GM19395 (cell line): ENCODE measurements around the gene FAM107A.
A peak's percentile ranks its signal among the peaks of the same experiment; 100 is the strongest.
"Not testable (repeated sequence)": the region's sequence is repeated elsewhere in the genome, so short reads cannot be mapped to it uniquely, and the experiment has no call there.

Source experiments
- ATAC-seq: cut with Tn5 transposase; IDR thresholded peaks from one replicate; pipeline ENCODE4 v1.9.1; 2021; ENCODE audit warnings: mild to moderate bottlenecking, moderate library complexity; ENCODE audit not compliant: unreplicated experiment

Gene FAM107A

DNA sequence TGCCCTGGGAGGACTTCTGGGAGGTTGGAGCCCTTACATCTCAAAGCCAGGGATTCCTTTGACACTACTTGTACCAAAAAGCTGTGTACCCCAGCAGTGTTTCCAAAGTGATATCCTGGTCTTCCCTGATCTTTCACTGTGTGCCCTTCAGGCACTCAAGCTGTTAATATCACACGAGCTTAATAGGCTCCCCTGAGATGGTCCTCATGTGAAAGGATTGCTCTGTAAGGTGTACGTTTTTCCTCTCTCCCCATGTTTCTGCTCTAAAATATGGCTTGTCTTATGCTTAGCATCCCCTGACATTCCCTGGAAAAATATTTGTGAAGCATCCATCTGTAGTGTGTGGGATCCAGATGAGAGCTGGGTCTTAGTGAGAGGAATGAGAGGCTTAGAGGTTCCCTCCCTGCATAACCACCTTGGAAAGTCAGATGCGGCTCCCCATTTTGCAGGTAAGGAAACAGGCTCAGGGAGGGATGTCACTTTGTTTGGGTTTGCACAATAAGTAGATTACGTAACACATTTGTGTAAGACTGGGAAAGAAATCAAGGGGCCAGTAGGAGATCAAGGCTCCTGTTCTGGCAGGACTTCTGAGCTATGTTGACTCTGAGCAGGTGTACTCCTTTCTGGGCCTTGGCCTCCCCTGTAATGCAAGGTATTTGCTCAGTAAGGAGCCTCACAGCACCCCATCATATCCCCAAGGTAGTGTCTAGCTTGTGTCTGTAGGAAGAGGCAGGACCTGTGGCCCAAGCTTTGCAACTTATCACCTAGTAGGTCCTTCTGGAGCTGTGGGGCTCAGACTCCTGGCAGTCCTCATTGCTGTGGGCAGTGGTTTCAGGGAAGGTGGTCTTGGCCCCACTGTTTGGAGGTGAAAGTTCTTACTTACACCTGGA, 39.5 kb downstream of the FAM107A start:
- ATAC-seq = no peak

DNA sequence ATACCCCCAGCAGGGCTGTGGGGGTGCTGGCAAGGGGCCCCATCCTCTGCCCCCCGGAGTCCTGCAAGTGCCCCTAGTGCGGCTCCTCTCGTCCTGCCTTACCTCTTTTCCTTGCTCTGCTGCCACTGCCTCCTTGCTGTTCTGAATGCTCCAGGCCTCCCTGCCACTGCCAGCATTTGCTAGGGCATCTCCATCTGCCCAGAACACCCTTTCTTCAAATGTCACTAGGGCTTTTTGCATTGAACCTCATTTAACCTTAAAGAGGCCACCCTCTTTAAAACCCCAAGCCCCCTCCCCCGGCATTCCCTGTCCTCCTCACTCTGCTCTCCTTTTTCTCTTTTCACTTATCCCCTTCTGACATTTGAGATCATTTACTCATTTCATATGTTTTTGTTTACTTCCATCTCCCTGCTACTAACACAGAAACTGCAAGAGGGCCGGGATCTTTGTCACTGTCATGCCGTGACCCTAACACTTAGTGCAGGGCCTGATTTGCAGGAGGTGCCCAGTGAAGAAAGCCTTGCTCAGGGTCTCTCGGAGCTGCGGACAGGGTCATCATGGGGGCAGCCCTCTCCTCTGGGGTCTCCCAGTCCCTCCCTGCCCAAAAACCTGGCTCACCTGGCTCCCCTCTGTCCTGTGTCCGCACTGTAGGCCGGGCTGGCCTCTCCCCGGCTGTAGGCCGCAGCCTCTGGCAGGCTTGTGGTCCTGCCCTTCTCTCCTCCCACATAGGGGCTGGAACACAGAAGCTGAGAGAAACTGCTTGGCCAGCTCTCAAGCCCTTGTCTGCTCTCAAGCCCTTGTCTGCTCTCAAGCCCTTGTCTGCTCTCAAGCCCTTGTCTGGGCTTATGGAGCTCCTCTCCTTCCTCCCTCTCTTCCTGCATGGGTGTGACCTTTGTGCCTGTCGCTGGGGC, 40.4 kb downstream of the FAM107A start, which contains the start of gene ACOX2:
Gene ACOX2 (minus strand): TSS at position 690 of the 911 bp plus-strand sequence. CDS start 2,084 bp downstream, outside the sequence.
- no peak for ATAC-seq

DNA sequence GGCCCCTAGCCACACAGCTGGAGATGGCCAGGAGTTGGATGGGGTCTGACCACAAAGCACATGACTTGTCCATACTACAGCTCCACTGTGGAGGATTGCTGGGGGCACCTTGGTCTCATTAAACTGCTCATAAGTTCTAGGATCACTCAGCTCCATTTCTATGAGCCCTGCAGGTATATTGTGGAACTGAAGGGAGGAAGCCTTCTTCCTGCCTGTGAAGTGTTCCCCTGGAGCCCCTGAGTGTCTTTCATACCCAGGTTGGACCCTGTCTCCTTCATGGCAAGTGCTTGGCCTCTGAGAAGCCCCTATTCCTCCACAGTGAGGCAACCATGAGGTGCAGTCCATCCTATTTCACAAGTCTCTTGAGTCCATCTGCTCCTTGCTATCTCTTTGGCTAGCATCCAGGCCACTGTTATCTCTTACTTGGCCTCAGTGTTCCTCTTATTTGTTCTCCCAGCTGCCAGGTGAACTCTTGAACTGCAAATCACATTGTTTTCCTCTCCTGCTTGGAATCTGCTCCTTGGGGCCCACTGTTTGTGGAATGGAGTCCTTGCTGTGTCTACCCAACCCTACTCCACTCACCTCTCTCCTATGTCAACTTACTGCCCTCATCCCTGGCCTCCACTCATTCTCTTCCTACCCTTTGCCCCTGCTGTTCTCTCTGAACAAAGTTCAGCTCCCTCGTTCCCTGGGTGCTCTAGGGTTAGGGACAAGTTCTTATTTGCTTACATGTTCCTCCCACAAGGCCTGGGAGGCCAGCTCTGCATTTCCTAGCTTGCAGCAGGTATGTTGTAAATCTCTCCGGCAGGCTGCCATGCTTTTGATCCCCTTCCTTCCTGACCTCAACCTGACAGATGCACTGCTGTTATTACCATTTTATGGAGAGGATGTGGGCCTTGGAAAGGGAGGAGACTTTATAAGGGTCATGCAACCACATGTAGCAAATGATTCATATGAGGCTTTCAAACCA, 41.4 kb downstream of the FAM107A start:
- ATAC-seq = no peak

DNA sequence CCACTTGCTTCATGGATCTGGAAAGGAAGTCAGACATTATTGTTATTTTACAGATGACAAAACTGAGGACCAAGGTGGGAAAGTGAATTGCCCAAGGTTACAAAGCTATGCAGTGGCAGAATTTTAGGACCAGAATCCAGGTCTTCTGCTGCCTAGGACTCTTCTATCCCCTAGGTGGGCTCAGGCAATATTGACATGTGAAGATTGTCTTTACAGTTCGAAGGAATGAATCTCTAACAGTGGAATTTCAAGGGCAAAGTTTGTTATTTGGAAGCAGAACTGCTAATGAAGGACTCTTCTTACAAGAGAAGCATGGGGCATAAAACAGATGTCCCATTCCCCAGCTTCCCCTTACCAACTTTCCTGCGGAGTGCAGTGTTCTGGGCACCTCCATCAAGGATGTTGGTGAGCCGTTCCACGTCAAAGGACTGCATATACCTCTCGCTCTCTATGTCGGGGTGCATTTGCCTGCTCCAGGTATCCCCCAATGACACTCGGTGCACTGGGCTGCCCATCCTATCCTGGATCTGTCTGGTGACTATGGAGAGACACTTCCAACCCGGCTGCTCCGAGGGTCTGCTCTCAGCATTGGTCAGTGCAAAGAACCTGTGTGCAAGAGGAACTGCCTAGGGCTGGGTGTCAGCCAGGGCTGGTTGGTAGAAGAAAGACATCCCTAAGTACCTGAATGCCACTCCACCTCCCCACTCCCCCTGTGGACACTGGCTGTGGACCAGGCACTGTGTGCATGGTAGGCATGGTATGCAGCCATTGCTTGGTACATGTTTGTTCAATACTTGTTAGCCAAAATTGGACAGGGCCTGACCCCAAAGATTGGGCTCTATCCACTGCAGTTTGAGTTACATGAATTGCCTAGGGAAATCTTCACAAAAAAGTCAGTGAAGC, 42.3 kb downstream of the FAM107A start:
- ATAC-seq = no peak

DNA sequence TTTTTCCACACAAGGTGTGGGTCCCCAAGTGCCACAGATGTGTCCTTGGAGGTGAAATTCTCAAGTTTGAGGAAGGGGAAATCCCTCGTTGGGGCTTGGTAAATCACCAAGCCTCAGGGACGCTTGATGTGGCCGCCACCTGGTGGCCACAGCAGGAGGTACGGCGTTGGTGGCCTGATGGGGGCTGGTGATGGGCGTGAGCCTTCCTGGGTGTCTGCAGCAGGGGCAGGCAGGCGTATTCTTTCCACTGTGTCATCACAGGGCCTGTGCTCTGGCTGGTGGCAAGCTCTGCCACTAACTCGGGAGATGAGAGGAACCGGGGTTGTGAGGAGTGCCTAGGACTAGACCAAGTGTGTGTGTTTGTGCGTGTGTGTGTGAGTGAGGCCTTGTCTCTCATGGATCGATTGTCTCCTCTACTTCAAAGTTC, 44.4 kb downstream of the FAM107A start:
- peak; percentile 94 for ATAC-seq

DNA sequence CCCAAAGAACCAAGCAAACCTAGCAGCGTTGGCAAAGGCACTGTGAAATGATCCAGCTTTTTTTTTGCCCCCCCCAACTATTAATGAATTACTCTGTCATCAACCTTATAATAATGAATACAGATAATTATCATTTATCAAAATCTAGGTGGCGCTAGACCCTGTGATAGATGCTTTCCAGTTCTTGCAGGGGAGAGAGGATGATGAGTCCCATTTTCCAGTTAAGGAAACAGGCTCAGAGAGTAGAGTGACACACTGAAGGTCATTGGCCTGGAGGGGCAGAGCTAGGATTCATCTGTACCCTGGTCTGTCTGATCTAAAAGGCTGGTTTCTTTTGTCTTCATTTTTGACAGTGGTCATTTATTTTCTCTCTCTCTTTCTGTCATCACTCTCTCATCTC, 45.2 kb downstream of the FAM107A start:
- ATAC-seq = no peak

DNA sequence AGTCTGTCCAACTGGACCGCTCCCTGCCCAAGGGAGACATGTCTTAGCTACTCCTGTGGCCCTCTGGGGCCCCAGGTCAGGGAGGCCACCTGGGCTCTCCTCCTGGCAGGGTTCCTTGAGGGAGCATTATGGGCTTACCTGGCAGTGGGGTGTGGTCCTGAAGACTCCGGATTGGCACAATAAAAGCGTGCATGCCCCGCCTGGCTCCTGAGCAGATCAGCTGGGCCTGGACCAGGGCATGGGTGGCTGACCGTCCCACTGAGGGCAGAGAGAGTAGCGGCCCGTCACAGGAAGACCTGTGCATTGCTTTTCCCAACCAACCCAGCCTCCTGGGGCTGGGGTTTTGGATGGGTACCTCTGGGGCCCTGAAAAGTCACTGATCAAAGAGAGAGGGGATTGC, 45.6 kb downstream of the FAM107A start:
- ATAC-seq = no peak

DNA sequence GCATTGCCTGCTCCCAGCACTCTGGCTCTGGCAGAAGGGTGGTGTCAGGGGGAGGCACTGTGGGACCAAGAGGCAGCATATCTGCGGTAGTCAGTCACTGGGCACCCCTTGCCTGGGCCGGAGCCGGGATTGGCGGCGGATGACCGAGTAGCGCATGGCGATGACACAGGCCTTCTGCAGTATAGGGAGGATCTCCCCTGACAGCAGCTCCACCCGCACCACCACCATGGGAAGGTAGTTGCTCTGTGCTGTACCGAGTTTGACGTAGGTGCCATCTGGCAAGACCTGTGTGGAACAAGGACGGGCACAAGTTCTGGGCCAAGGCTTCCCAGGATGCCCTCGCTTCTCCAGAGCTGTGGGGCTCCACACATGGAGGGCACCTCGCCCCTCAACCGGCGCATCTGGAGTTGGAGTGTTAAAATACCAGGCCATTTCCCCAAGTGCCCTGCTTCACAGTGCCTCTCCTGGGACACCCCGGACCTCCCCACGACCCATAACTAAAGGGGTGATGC, 46.8 kb downstream of the FAM107A start:
- no peak for ATAC-seq

DNA sequence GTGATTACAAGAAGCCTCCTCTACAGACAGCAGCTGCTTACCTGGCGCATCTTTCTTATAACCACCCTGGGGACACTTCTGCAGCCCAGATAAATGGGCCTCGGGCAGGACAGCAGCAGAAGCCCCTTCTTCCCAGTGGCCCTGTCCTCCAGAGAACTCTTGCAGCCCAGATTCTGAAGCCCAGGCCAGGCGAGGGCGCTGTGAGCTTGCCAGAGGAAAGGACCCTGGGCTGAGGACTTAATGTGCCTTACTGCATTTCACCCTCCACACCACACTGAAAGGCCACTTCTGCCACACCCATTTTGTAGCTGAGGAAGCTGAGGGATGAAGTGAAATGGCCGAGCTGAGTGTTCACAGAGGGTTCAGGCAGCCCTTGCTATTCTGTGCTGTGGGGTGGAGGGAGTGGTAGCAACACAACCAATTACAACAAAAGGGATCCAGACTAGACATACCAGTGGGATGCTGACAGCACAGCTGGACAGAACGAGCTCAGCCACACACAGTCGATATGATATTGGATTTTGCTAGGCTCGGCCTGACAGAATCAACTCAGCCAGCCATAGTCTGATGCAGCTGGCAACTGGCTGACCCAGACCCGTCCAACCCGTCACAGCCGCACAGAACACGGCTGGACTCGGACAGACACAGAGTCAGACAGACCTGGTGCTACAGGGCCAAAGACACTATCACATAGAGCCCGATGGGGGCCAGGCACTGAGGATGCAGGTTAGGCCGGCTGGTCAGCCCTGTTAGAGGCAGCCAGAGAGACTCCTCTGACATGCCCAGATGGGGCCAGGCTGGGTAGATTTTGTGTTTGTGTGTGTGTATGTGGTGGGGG, 47.5 kb downstream of the FAM107A start:
- no peak for ATAC-seq

DNA sequence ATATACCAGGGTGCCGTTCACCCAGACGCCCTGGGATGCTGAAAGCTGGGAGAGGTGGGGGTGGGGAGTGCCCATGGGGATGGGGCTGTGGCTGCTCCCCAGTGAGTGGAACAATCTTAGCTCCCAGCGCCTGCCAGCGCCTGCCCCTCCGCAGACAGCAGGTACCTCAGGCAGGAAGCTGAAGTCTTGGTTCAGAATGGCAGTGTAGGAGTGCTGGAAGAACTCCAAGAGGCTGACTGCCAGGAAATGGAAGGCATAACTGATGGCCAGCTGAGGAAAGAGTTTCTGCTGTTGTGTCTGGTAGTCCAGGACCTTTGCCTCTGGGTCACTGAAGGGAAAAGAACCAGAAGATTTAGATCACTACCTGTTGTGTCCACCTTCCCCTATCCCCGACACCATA, 48.6 kb downstream of the FAM107A start:
- no peak for ATAC-seq

DNA sequence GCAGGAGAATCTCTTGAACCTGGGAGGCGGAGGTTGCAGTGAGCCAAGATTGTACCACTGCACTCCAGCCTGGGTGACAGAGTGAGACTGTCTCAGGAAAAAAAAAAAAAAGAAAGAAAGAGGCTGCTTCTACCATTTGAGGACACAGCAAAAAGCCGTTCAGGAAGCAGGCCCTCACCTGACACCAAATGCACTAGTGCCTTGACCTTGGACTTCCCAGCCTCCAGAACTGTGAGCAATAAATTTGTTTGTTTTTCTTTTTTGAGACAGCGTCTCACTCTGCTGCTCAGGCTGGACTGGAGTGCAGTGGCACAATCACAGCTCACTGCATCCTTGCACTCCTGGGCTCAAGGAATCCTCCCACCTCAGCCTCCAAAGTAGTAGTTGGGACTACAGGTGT, 49.8 kb downstream of the FAM107A start:
- ATAC-seq = not testable (repeated sequence)

DNA sequence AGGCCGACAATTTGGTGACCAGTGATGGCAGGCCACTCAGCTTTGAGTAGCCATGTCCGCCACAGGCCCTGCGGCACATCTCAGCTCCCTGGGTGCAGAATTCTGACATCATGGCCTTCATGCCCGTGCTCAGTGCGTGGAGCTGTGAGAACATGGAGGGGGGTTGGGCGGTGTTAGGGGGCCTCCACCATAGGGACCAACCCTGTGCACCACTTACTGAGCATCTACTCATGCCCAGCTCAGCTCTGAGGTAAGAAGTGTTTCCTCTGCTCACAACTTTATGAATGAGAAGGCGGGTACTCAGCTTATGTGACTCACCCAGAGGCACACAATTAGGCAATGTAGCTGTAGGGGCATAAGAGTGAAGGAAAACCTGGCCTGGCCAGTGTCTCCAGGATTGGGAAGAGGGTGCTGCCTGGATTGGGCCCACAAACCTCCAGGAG, 50.7 kb downstream of the FAM107A start:
- no peak for ATAC-seq

DNA sequence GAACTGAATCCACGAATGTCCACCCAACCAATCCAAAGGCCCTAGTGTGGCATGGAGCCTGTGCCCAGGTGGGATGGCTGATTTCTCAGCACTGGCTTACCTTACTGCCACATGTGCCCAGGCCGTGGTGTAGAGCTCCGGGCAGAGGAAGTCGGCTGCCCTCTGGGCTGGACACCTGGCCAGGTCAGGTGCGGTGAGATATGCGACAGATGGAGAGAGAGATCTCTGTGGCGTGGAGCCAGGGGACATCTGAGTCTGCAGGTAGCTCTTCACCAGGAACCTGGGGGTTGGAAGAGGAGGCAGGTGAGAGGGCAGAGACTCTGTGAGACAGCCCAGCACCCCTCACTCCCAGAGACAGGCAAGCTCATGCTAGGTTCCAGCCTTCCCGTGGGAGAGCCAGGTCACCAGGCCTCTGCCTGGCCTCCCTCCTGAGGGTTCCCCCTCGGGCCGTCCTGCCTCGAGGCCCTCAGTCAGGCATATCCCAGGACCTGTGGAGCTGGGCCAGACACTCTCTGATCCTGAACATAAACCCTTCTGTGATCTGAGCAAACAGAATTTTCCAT, 52.8 kb downstream of the FAM107A start:
- ATAC-seq = no peak

DNA sequence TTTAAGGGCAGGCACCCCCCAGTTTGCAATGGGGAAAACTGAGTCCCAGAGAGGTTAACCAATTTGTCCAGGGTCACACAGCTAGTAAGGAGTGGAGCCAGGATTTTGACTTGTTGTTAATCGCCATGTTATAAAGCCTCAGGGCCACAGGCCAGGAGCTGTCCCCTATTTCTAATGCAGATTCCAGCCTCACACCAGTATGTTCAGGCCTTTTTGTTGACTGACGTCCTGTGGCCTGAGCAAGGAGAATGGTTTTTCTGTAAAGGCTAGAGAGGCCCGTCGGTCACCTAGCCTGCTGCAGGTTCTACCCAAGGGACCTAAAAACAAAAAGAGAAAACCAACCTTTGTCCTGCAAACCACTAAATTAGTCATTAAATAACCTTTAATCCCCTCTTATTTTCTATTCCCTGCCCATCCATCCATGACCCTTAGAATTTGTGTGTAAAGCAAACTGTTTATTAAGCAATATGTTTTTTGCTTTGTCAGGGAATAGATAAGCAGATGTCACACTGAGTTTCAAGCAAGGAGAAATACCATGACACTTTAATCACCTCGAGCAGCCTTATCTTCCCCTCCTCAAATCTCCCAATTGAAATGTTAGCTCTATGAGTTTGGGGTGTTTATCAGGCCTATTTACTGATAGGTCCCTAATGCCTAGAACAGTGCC, 54.3 kb downstream of the FAM107A start:
- no peak for ATAC-seq

DNA sequence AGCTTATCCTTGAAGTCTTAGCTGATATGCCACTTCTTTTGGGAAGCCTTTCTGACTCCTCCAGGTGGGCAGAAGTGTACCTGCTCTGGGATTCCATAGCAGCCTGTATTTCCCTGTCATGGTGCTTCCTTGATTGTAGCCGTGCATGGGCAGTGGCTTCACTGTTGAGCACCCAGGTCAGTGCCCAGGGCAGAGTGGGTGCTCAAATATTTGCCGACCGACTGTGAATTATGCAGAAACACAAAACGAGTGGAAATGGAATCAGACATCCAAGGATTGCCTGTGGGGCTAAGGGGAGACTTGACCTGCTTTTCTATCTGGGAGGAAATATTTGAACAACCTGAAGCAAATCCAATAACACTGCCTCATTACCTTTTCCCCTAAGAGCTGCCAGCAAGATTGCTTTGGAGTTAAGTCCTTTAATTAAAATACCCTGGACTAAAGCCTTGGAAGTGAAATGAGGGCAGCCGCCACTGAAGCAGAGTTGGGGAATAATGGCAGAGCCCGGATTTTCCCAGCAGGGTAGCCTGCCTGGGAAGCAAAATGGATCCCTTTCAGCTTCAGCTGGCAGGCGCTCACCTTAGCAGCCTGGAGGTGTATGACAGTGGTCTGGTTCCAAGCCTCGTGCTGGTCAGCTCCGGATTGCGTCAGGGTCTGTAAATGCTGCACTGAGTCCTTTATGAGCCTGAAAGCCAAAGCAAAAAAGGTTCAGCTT, 55.1 kb downstream of the FAM107A start:
- no peak for ATAC-seq

DNA sequence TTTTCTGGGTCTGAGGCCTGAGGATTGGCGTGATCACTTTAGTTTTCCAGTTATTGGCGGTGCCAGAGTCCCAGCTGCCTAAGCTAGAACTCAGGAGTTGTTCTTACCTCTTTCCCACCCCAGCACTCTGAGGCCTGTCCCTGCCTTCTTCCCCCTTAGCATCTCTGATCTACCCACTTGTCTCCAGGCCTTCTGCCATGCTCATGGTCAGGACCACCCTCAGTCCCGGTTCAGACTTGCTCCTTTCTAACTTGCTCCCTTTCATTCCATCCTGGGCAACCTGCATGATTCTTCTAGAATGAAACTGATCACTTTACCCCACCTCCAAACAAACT, 55.9 kb downstream of the FAM107A start:
- ATAC-seq = no peak
